ENCODE results near the gene PIN1. TPM values are rescaled to one million over a fixed set of nuclear protein-coding genes. Genes with fewer than 3 reads are reported as not detected.
"Not testable (repeated sequence)": the region's sequence is repeated elsewhere in the genome, so short reads cannot be mapped to it uniquely, and the experiment has no call there.

Gene PIN1
- total RNA-seq, 1 donor from 2014 or later: 92.3 TPM

GRCh38 chr19:9818734-9819595 is 16.2 kb upstream of the PIN1 start, which contains the start of gene FBXL12:
FBXL12 (minus strand) TSS chr19:9819079; CDS start chr19:9818813, 266 bp downstream.
- DNase-seq (ENCODE audit: low read depth): peak; percentile 95

GRCh38 chr19:9819596-9819909 is 15.6 kb upstream of the PIN1 start:
- DNase-seq (ENCODE audit: low read depth): no peak

GRCh38 chr19:9820034-9820433 is 15.1 kb upstream of the PIN1 start:
- DNase-seq (ENCODE audit: low read depth): not testable (repeated sequence)

- DNase-seq (ENCODE audit: low read depth): no peak
These were observed 11.3 kb upstream of the PIN1 start for GRCh38 chr19:9823816-9824215.

GRCh38 chr19:9827289-9828238 is 7.6 kb upstream of the PIN1 start, which contains the start of gene UBL5:
UBL5 (plus strand) TSS chr19:9827918; CDS start chr19:9828338, 420 bp downstream.
- DNase-seq (ENCODE audit: low read depth): peak; percentile 81

GRCh38 chr19:9828551-9829063 is 6.5 kb upstream of the PIN1 start:
- DNase-seq (ENCODE audit: low read depth): no peak

GRCh38 chr19:9834307-9834725 is 802 bp upstream of the PIN1 start:
- no peak for DNase-seq (ENCODE audit: low read depth)

GRCh38 chr19:9835507-9835949 is 410 bp downstream of the PIN1 start:
- DNase-seq (ENCODE audit: low read depth): no peak

GRCh38 chr19:9836021-9836420 is 903 bp downstream of the PIN1 start:
- DNase-seq (ENCODE audit: low read depth): peak; percentile 8

- no peak for DNase-seq (ENCODE audit: low read depth)
These were observed 3.2 kb downstream of the PIN1 start for GRCh38 chr19:9838324-9838723.

GRCh38 chr19:9839415-9839814 is 4.3 kb downstream of the PIN1 start:
- no peak for DNase-seq (ENCODE audit: low read depth)

- no peak for DNase-seq (ENCODE audit: low read depth)
These were observed 7.9 kb downstream of the PIN1 start for GRCh38 chr19:9842834-9843625.

GRCh38 chr19:9843626-9844273 is 8.6 kb downstream of the PIN1 start:
- DNase-seq (ENCODE audit: low read depth): not testable (repeated sequence)

- peak; percentile 38 for DNase-seq (ENCODE audit: low read depth)
These were observed 12.1 kb downstream of the PIN1 start for GRCh38 chr19:9847087-9847671.

GRCh38 chr19:9848060-9848459 is 12.9 kb downstream of the PIN1 start:
- no peak for DNase-seq (ENCODE audit: low read depth)

GRCh38 chr19:9848762-9849161 is 13.6 kb downstream of the PIN1 start:
- DNase-seq (ENCODE audit: low read depth): no peak

- DNase-seq (ENCODE audit: low read depth): no peak
These were observed 14.7 kb downstream of the PIN1 start for GRCh38 chr19:9849791-9850190.

- no peak for DNase-seq (ENCODE audit: low read depth)
These were observed 15.3 kb downstream of the PIN1 start for GRCh38 chr19:9850235-9850959.

- no peak for DNase-seq (ENCODE audit: low read depth)
These were observed 19.2 kb downstream of the PIN1 start for GRCh38 chr19:9854282-9854846.
